GM12892 (cell line): Measurements from ENCODE around the gene PPP1R9B.

Experiments used
- POLR2A ChIP-seq: IDR thresholded peaks from 2 replicates; pipeline ENCODE4 v1.6.1; 2011; ENCODE audit warnings: low read depth, low read length, control low read depth
- POLR2AphosphoS5 ChIP-seq: IDR thresholded peaks from 2 replicates; pipeline ENCODE4 v1.6.1; 2011; ENCODE audit warnings: low read depth, low read length, control low read depth

GRCh38 chr17:50122945-50123344, 27.5 kb downstream of the PPP1R9B start:
- TF ChIP-seq POLR2A (no peak), POLR2AphosphoS5 (no peak)
